Esophagus muscularis mucosa (tissue), 4 donors: ENCODE data around the gene OSBPL2. TPM values are rescaled to one million over a fixed set of nuclear protein-coding genes. Genes with fewer than 3 reads are reported as not detected.

Experiments used
- DNase-seq: peaks from one replicate; pipeline ENCODE4 v3.0.0-alpha.2; 2017; ENCODE audit errors: extremely low spot score
- H3K27ac ChIP-seq, 4 donors: fragments of 200-600 bp; sonication (generic); replicated peaks in 1 of 4; 1 replicate in 3 of 4; 2 replicates in 1 of 4; pipeline ENCODE4 v1.5.1; 2016 to 2019; ENCODE audit warnings: mild to moderate bottlenecking in 1 of 4
- H3K27me3 ChIP-seq, 4 donors: fragments of 200-600 bp; sonication (generic); one replicate each; pipeline versions ENCODE4 v1.5.1 to v1.6.0; 2016 to 2019
- H3K36me3 ChIP-seq, 4 donors: fragments of 200-600 bp; sonication (generic); one replicate each; pipeline ENCODE4 v1.5.1; 2016 to 2019
- H3K4me1 ChIP-seq, 4 donors: fragments of 200-600 bp; sonication (generic); one replicate each; pipeline ENCODE4 v1.5.1; 2016 to 2019
- H3K4me3 ChIP-seq, 4 donors: fragments of 200-600 bp; sonication (generic); 1 replicate in 2 of 4; 2 replicates in 2 of 4; pipeline ENCODE4 v1.5.1; 2016 to 2019; ENCODE audit warnings: mild to moderate bottlenecking in 4 of 4, moderate library complexity in 1 of 4
- H3K9me3 ChIP-seq, 4 donors: fragments of 200-600 bp; sonication (generic); 1 replicate in 3 of 4; 2 replicates in 1 of 4; pipeline ENCODE4 v1.5.1; 2016 to 2019
- EP300 ChIP-seq: sonication (generic); formaldehyde crosslinking; IDR thresholded peaks from one replicate; pipeline ENCODE4 v1.6.1; 2017; ENCODE audit warnings: antibody characterized with exemption
- POLR2A ChIP-seq: fragments of 450-650 bp; IDR thresholded peaks from one replicate; pipeline ENCODE4 v1.6.1; 2017; ENCODE audit warnings: antibody characterized with exemption, moderate library complexity, mild to moderate bottlenecking, low read depth
- POLR2AphosphoS5 ChIP-seq, 2 donors: sonication (generic); formaldehyde crosslinking; IDR thresholded peaks; one replicate each; pipeline ENCODE4 v1.6.1; 2017; ENCODE audit warnings: antibody characterized with exemption in 2 of 2
- WGBS: methylation state at CpG from one replicate; pipeline ENCODE4 v1.1.5; 2018; 5-methylcytosine and 5-hydroxymethylcytosine counted together
- intact Hi-C: fragments of 100-400 bp; cut with DNase I; formaldehyde crosslinking; loops from one replicate; pipeline ENCODE4 v1.15.1; 2023
- total RNA-seq, 4 donors: library from RNA; depleted of rRNA; stranded (reverse); fragments of >200 nt; gene quantifications; one replicate each; pipeline versions ENCODE4 v1.1.0 to v1.2.1, GENCODE V29; 2016
- TF ChIP-seq, protein P1 (sequence below), 3 experiments: fragments of 200-600 bp in 2 of 3; fragments of 450-650 bp in 1 of 3; sonication (generic) in 2 of 3; IDR thresholded peaks; one replicate each; pipeline ENCODE4 v1.5.1; 2017 to 2019; ENCODE audit warnings: antibody characterized with exemption in 3 of 3, mild to moderate bottlenecking in 2 of 3, moderate library complexity in 1 of 3

The OSBPL2 gene
- total RNA-seq = 10 to 100 TPM; 34.5 to 52.7 (median 44.2) TPM

DNA sequence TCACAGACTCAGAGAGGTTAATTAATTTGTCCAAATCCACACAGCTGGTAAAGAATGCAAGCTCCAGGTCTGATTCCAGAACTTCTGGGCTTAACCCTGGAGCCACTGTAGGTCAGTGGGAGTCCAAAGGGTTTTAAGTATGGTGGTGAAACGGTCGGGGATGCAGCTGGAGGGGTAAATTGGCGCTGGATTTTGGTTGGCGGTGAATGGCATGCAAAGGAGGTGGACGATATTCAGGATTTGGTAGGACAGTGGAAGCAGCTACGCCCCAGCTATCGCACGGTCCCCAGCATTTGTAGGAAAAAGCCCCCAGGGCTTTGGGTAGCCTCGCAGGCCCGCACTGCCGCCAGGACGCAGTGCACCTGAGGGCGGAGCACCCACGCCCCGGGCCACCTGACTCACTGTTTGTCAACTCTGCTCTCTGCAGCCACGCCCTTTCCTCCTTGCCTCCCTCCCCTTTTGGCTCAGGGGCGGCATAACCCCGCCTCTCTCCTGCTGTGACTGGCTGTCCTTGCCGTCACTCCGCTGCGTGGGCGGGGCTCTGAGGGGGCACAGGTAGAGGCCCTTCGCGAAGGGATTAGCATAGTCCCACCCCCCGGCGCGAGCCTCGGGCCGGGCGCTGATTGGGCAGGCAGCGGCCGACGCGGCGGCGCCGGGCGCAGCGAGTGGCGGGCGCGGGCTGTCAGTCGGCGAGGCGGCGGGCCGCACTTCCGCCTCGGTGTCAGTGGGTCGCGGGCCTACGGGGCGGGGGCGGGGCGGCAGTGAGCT lies at the start of gene OSBPL2:
OSBPL2 (plus strand) TSS at position 721 of the 768 bp plus-strand sequence. CDS start 17,664 bp downstream, outside the sequence.
- peaks cover 35 to 41% (median 37%) of the 10 kb centered on the region in 4 donors for H3K4me1 ChIP-seq
- WGBS = 3% methylated on average over 19 of the region's 55 CpGs
- intact Hi-C loops = no loop called here
- H3K27ac ChIP-seq = peak within 1 kb of the TSS; percentile 79 to 87 (median 85)
- peaks cover 0 to 28% (median 2%) of the 10 kb centered on the region in 4 donors for H3K27me3 ChIP-seq
- H3K9me3 ChIP-seq = no peaks in the 10 kb centered on the region
- peaks cover 0 to 13% (median 4%) of the 10 kb centered on the region in 4 donors for H3K36me3 ChIP-seq
- TF ChIP-seq POLR2AphosphoS5 (IDR thresholded peaks at IDR 0.05) = peak in 1 of 2 donors; percentile 80
- TF ChIP-seq, protein P1, sequence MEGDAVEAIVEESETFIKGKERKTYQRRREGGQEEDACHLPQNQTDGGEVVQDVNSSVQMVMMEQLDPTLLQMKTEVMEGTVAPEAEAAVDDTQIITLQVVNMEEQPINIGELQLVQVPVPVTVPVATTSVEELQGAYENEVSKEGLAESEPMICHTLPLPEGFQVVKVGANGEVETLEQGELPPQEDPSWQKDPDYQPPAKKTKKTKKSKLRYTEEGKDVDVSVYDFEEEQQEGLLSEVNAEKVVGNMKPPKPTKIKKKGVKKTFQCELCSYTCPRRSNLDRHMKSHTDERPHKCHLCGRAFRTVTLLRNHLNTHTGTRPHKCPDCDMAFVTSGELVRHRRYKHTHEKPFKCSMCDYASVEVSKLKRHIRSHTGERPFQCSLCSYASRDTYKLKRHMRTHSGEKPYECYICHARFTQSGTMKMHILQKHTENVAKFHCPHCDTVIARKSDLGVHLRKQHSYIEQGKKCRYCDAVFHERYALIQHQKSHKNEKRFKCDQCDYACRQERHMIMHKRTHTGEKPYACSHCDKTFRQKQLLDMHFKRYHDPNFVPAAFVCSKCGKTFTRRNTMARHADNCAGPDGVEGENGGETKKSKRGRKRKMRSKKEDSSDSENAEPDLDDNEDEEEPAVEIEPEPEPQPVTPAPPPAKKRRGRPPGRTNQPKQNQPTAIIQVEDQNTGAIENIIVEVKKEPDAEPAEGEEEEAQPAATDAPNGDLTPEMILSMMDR (IDR thresholded peaks at IDR 0.05) = peak in 1 of 3 experiments; percentile 12
- TF ChIP-seq POLR2A = no peak
- peak; percentile 100 for DNase-seq
- H3K4me3 ChIP-seq = peak within 1 kb of the TSS; percentile 78 to 90 (median 90)

DNA sequence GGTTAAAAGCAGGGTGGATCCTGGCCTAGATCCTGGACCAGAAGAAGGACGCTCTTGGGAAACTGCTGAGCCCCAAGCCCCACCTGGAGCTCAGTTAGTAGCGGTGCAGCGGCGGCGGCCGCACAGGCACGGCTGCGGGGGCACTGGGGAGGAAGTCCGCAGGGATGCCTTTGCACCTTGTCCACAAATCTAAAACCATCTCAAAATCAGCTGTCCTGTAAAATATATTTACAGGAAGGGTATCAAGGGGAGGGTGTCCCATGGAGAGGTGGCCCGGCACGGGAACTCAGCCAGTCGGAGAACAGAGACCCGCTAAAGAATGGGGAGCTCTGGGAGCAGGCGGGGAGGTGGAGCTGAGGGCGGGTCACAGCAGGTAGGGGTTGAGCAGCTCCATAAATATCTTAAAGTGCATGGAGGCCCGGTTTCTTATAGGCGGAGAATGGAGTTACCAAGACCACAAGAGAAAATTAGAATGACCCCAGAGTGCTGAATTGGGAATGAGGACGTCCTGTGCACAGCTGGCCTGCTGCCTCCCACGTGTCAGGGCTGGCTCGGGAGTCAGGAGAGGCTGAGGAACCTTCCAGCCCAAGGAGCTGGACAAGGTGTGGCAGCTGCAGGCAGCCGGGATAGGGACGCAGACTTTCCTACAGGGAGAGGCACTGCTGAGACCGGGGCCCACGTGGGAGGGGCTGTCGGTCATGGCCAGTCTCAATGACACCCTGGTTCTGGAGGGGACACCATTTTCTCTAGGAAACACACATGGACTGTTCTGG lies 47.5 kb upstream of the OSBPL2 start:
- intact Hi-C loops = no loop called here

DNA sequence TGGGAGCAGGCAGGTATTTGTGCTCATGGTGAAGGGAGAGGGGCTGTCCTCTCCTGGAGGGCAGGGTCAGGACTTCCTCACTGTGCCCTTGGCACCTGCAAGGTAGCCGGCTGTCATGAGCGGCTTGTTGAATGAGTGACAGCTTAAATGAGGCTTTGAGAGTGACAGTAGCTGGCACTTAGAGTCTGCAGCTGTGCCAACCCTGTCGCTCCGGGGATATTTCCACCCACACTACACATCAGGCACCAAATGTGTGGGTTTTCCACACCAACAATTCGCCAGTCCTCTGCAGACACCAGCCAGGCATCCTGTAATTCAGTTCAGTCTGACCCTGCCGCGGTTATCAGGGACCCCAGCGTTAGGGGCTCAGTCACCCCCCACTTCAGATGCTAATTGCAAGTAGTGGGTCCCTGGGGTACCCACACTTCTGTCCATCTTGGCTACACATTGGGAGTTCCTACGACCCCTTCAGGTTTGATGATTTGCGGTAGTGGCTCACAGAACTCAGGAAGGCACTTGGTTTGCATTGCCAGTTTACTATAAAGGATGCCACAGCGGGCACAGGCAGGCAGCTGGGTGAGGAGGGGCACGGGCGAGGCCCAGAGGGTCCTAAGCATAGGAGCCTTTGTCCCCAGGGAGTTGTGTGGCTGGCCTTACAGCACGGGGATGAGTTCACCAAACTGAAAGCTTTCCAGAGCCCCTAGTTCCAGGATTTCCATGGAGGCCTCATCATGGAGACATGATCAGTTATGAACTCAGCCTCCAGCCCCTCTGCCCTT lies 46.4 kb upstream of the OSBPL2 start:
- TF ChIP-seq EP300 (no peak), POLR2A (no peak), POLR2AphosphoS5 (IDR thresholded peaks at IDR 0.05) (no peak)
- TF ChIP-seq, protein P1 (IDR thresholded peaks at IDR 0.05) = no peak
- WGBS = 91% methylated on average over 9 of the region's 14 CpGs
- Histone ChIP-seq H3K4me1 (peaks cover 0 to 8% (median 6%) of the 10 kb centered on the region in 4 donors), H3K36me3 (peaks cover 4 to 79% (median 53%) of the 10 kb centered on the region in 4 donors), H3K4me3 (no peak overlapping the region), H3K9me3 (no peaks in the 10 kb centered on the region), H3K27ac (no peak overlapping the region), H3K27me3 (no peaks in the 10 kb centered on the region)
- intact Hi-C loops = no loop called here
- DNase-seq = no peak

More for the DNA sequence above, 47.5 kb upstream of the OSBPL2 start:
- Histone ChIP-seq H3K4me3 (no peak overlapping the region), H3K4me1 (peaks cover 0 to 12% (median 8%) of the 10 kb centered on the region in 4 donors), H3K36me3 (peaks cover 4 to 68% (median 42%) of the 10 kb centered on the region in 4 donors), H3K9me3 (no peaks in the 10 kb centered on the region), H3K27me3 (no peaks in the 10 kb centered on the region), H3K27ac (no peak overlapping the region)
- no peak for TF ChIP-seq POLR2A
- no peak for TF ChIP-seq POLR2AphosphoS5 (IDR thresholded peaks at IDR 0.05)
- TF ChIP-seq, protein P1 (IDR thresholded peaks at IDR 0.05) = no peak
- TF ChIP-seq EP300 = no peak
- 81% methylated on average over 25 of the region's 25 CpGs for WGBS
- no peak for DNase-seq

DNA sequence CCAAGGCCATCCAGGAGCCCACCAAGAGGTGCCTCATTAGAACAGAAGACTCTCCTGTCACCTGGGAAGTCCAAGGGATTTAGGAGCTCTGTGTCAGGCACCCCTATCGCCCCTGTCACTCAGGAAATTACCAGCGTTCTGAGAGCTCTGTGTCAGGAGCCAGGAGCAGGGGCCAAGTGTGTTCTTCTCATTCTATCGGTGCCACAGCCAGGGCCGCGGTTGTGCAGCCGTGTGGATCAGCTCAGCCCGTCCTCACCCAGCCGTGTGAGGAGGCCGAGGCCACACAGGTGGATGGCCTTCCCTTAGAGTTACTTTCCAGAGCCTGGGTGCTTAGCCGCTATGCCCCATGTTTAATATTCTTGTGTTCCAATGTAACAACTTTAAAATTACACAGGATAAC lies 45.7 kb upstream of the OSBPL2 start:
- H3K36me3 ChIP-seq = peaks cover 4 to 86% (median 59%) of the 10 kb centered on the region in 4 donors

More for the DNA sequence above, 45.7 kb upstream of the OSBPL2 start:
- no peaks in the 10 kb centered on the region for H3K9me3 ChIP-seq
- intact Hi-C loops = no loop called here
- peaks cover 0 to 5% (median under 1%) of the 10 kb centered on the region in 4 donors for H3K4me1 ChIP-seq
- TF ChIP-seq, protein P1 (IDR thresholded peaks at IDR 0.05) = no peak
- TF ChIP-seq POLR2A (no peak), POLR2AphosphoS5 (IDR thresholded peaks at IDR 0.05) (no peak)
- DNase-seq = no peak
- no peak overlapping the region for H3K27ac ChIP-seq
- WGBS = 77% methylated on average over 10 of the region's 10 CpGs
- H3K4me3 ChIP-seq = no peak overlapping the region
- H3K27me3 ChIP-seq = no peaks in the 10 kb centered on the region
